Ureter (tissue), 1 donor: ENCODE data around the gene BABAM2. TPM values are rescaled to one million over a fixed set of nuclear protein-coding genes. Genes with fewer than 3 reads are reported as not detected.
"Not testable (repeated sequence)": the region's sequence is repeated elsewhere in the genome, so short reads cannot be mapped to it uniquely, and the experiment has no call there.

Experiments used
- DNase-seq: peaks from one replicate; pipeline ENCODE4 v3.0.0-alpha.2; 2020; ENCODE audit warnings: low spot score
- total RNA-seq: library from RNA; stranded (reverse); gene quantifications from one replicate; pipeline ENCODE4 v1.2.4, GENCODE V29; 2023
- donor health status: DM: yes; HTN: yes; CAD: no.

BABAM2 gene
- total RNA-seq, 1 donor from 2014 or later: 76.3 TPM

GRCh38 chr2:28360058-28360717 lies 469.7 kb downstream of the BABAM2 start:
- DNase-seq: no peak

GRCh38 chr2:28360718-28361293 lies 470.3 kb downstream of the BABAM2 start:
- no peak for DNase-seq

GRCh38 chr2:28361991-28362710 lies 471.6 kb downstream of the BABAM2 start:
- DNase-seq: no peak

- DNase-seq: no peak
These were observed 472.5 kb downstream of the BABAM2 start for GRCh38 chr2:28362991-28363521.

GRCh38 chr2:28363686-28364280 lies 473.3 kb downstream of the BABAM2 start:
- DNase-seq: no peak

- no peak for DNase-seq
These were observed 474.1 kb downstream of the BABAM2 start for GRCh38 chr2:28364610-28365009.

- DNase-seq: no peak
These were observed 474.6 kb downstream of the BABAM2 start for GRCh38 chr2:28365158-28365557.

- no peak for DNase-seq
These were observed 475.6 kb downstream of the BABAM2 start for GRCh38 chr2:28366149-28366495.

GRCh38 chr2:28366496-28367282 lies 476.2 kb downstream of the BABAM2 start:
- peak; percentile 75 for DNase-seq

GRCh38 chr2:28367667-28368356 lies 477.3 kb downstream of the BABAM2 start:
- DNase-seq: no peak

- no peak for DNase-seq
These were observed 477.8 kb downstream of the BABAM2 start for GRCh38 chr2:28368357-28368798.

GRCh38 chr2:28369358-28369757 lies 478.8 kb downstream of the BABAM2 start:
- DNase-seq: no peak

GRCh38 chr2:28370354-28370753 lies 479.8 kb downstream of the BABAM2 start:
- no peak for DNase-seq

- DNase-seq: not testable (repeated sequence)
These were observed 481.2 kb downstream of the BABAM2 start for GRCh38 chr2:28371728-28372127.

GRCh38 chr2:28373854-28374253 lies 483.3 kb downstream of the BABAM2 start:
- no peak for DNase-seq

- DNase-seq: no peak
These were observed 483.8 kb downstream of the BABAM2 start for GRCh38 chr2:28374331-28374730.

- no peak for DNase-seq
These were observed 484.7 kb downstream of the BABAM2 start for GRCh38 chr2:28375236-28375635.

- DNase-seq: no peak
These were observed 485.5 kb downstream of the BABAM2 start for GRCh38 chr2:28375742-28376631.

GRCh38 chr2:28377195-28377816 lies 486.8 kb downstream of the BABAM2 start:
- DNase-seq: no peak
